ENCODE measurements around the gene MAML3.

Gene MAML3

DNA sequence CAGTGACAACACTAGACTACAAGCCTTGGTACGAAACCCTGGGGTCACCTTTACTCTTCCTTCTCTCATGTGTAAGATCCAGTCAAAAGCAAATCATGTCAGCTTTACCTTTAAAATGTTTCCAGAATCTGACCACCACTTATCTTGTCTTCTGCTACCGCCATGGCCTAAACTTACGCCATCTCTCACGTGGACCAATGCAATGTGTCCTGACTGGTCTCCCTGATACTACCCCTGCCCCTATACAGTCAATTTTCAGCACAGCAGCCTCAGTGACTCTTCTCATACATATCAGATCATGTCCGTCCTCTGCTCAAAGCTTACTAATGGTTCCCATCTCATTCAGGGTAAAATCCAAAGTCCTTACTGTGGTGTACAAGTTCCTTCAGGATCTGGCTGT is 15.0 kb upstream of the MAML3 start:
- no peak for TF ChIP-seq GATA3 (IDR thresholded peaks at IDR 0.05; ENCODE audit: low read depth, low read length)

DNA sequence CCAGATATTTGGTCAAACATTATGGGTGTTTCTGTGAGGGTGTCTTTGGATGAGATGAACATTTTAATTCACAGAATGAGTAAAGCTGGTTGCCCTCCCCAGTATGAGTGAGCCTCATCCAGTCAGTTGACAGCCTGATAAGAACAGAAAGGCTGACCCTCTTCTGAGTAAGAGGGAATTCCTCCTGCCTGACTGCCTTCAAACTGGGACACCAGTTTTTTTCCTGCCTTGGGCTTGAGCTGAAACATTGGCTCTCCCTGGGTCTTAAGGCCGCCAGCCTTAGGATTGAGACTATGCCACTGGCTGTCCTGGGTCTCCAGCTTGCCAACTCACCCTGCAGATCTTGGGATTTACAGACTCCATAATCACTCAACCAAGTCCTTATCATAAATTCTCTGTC is 14.5 kb upstream of the MAML3 start:
- TF ChIP-seq GATA2 (IDR thresholded peaks at IDR 0.05; ENCODE audit: low read depth, low read length) (no peak), GATA3 (IDR thresholded peaks at IDR 0.05; ENCODE audit: low read depth, low read length) (no peak)

DNA sequence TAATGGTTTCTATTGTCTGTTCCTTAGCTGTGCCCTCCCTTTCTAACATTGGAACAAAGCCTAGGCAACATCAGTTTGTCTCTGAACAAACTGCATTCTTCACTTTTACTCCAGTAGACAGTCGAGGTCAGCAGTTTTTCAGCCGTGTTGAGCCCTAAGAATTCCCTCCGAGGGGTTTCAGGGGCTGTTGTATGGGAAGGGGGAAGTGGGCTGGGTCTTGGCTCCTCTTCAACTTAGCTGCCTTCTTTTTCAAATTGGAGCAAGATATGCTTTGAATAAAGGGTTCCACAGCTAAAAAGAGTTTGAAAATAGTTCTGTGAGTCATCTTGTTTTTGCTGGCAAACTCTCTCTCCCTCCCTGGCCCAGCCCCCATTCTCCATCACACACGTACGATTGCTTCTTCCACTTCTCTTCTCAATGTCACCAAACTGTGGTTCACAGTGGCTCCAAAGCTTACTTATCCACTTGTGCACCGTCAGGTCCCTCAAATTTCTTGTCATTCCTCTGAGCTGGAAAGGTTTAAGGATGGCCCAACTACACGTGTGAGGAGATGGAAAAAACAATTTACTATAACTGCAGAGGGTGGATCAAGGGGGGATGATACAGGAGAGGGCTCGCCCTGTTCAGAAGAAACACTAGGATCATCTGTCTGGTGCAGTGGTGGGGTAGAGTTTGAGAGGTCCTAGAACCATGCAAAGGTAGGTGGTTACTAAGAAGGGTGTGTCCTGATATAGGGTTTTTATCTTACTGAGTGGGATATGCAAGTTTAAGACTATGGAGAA is 9.2 kb upstream of the MAML3 start:
- no peak for TF ChIP-seq GATA2 (IDR thresholded peaks at IDR 0.05; ENCODE audit: low read depth, low read length)
- no peak for TF ChIP-seq GATA3 (IDR thresholded peaks at IDR 0.05; ENCODE audit: low read depth, low read length)

DNA sequence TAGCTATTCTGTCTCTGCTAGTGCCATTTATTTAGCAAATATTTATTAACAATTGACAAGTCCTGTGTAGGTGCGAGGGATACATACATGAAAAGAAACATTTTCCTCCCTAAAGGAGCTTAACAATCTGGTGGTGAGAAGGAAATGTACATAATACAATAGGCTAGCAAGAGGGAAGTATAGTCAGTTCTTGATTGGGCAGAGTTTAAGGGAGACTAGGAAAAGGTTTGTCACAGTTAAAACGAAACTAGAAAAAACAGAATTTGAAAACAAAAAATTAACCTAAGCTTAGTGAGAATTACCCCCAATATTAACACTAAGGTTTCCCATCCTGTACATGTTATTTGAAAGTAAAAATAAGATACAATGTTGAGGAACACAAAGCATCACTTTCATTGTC is 8.6 kb upstream of the MAML3 start:
- TF ChIP-seq GATA3 (IDR thresholded peaks at IDR 0.05; ENCODE audit: low read depth, low read length) (no peak), GATA2 (IDR thresholded peaks at IDR 0.05; ENCODE audit: low read depth, low read length) (no peak)

DNA sequence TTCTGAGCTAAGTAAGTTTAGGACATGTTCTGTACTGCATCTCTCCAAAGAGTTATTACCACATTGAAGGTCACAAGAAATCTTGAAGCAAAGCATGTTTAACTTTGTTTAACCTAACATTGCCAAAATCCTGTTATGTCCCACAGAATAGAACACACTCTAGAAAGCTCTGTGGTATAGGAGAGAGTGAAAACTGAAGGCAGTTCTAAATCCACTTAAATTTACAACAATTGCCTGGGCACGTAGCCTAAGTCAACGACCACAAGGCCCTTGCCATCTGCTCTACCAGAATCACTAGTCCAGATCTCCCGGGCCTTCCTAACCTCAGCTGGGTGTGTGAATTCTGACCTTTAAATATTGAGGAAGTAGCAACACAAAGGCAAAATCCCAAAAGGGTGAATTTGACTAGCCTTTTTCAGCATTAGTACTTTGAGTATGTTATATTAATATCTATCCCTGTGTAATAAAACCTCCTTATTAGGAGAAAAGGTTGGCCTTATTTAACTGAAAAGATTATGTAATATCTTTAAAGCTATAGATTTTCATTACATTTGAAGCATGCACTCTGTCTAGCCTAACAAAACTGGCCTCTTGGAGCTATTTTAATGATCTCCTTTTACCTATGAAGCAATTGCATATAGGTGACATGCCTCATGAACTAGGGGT is 4.5 kb upstream of the MAML3 start:
- TF ChIP-seq GATA2 (IDR thresholded peaks at IDR 0.05; ENCODE audit: low read depth, low read length) (peak; percentile 61), GATA3 (IDR thresholded peaks at IDR 0.05; ENCODE audit: low read depth, low read length) (no peak)

- no peak for TF ChIP-seq GATA2 (IDR thresholded peaks at IDR 0.05; ENCODE audit: low read depth, low read length)
- TF ChIP-seq GATA3 (IDR thresholded peaks at IDR 0.05; ENCODE audit: low read depth, low read length), result no peak
Measured at GRCh38 chr4:140157341-140157740, 3.4 kb upstream of the MAML3 start.

- TF ChIP-seq GATA3 (IDR thresholded peaks at IDR 0.05; ENCODE audit: low read depth, low read length) (no peak), GATA2 (IDR thresholded peaks at IDR 0.05; ENCODE audit: low read depth, low read length) (no peak)
Measured at GRCh38 chr4:140156529-140157171, 2.7 kb upstream of the MAML3 start.

GRCh38 chr4:140154572-140154891 is 548 bp upstream of the MAML3 start:
- TF ChIP-seq GATA2 (IDR thresholded peaks at IDR 0.05; ENCODE audit: low read depth, low read length) (no peak), GATA3 (IDR thresholded peaks at IDR 0.05; ENCODE audit: low read depth, low read length) (no peak)

GRCh38 chr4:140153419-140153717 is 616 bp downstream of the MAML3 start:
- TF ChIP-seq GATA2 (IDR thresholded peaks at IDR 0.05; ENCODE audit: low read depth, low read length) (peak; percentile 38), GATA3 (IDR thresholded peaks at IDR 0.05; ENCODE audit: low read depth, low read length) (no peak)

GRCh38 chr4:140152751-140153418 is 1.1 kb downstream of the MAML3 start:
- TF ChIP-seq GATA3 (IDR thresholded peaks at IDR 0.05; ENCODE audit: low read depth, low read length) (no peak), GATA2 (IDR thresholded peaks at IDR 0.05; ENCODE audit: low read depth, low read length) (no peak)

DNA sequence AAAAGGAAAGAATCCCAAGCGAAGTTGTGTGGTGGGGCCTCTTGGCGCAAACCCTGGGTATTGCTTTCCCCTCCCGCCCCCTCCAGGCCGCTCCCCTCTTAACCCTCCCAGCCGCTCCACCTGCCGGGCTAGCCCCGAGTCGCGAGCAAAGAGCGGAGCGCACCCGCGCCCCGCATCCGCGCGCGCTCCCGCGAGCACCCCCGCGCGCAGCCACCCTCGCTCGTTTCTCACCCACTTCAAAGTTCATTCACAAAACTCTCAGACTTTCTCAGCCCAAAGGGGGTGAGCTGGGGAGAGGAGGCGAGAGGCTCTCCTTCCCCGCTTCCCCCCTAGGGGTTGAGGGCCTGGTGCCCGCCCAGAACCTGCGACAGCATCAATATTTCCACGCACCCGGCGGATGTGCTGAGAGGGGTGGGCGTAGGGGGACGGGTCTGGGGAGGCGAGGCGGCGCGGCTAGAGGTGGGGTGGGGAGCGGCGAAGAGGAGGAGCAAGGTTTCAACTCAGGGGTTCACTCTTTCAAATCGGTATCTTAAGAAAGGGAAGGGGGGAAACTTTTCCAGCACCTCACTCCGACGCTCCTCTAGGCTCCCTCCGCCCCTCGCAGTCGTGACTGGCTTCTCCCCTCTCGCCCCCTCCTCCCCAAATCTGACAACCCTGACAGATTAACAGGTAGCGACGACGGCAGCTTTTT is 1.8 kb downstream of the MAML3 start:
- TF ChIP-seq GATA3 (IDR thresholded peaks at IDR 0.05; ENCODE audit: low read depth, low read length) (no peak), GATA2 (IDR thresholded peaks at IDR 0.05; ENCODE audit: low read depth, low read length) (no peak)

GRCh38 chr4:140151699-140152012 is 2.3 kb downstream of the MAML3 start:
- TF ChIP-seq GATA3 (IDR thresholded peaks at IDR 0.05; ENCODE audit: low read depth, low read length) (no peak), GATA2 (IDR thresholded peaks at IDR 0.05; ENCODE audit: low read depth, low read length) (peak; percentile 90)

- no peak for TF ChIP-seq GATA3 (IDR thresholded peaks at IDR 0.05; ENCODE audit: low read depth, low read length)
- no peak for TF ChIP-seq GATA2 (IDR thresholded peaks at IDR 0.05; ENCODE audit: low read depth, low read length)
Measured at GRCh38 chr4:140150886-140151698, 2.9 kb downstream of the MAML3 start.

GRCh38 chr4:140150636-140150885 is 3.4 kb downstream of the MAML3 start:
- TF ChIP-seq GATA3 (IDR thresholded peaks at IDR 0.05; ENCODE audit: low read depth, low read length) (no peak), GATA2 (IDR thresholded peaks at IDR 0.05; ENCODE audit: low read depth, low read length) (no peak)
